ENCODE measurements around the gene ZFX. TPM values are rescaled to one million over a fixed set of nuclear protein-coding genes. Genes with fewer than 3 reads are reported as not detected.

The ZFX gene
- total and polyA plus RNA-seq, 10 of the 15 experiments (the other 5 are each of a cell fraction or from before 2014, with no cell fraction given): 6.8 to 40.9 (median 24.6) TPM

DNA sequence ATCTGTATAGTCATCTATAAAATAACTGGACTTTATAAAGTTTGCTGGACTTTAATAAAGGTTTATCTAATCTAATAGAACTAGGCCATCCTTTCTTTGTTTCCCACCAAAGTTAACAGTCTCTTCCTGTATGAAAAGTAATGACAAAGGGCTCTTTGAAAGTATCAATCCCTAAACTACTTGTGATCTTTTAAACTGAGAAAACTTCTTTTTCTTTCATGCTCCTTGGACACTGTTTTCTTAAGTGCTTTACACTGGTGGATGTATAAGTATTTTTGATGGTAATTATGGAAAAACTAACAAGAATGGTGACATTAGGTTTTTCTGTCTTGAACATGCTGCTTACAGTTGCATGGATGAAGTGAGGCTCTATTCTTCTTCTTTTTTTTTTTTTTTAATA lies 2.4 kb upstream of the ZFX start:
- intact Hi-C loops (cut with micrococcal nuclease; ENCODE audit: unreplicated experiment): no loop called here
- H2AFZ ChIP-seq (ENCODE audit: control insufficient read depth, low read depth, low read length): peak overlapping the region; percentile 49
- H3K4me3 ChIP-seq: no peak overlapping the region

More for the DNA sequence above, 2.4 kb upstream of the ZFX start:
- RAD21 ChIA-PET (ENCODE audit: unreplicated experiment): no interaction called here
- peaks cover 14% of the 10 kb centered on the region for H3K4me1 ChIP-seq (ENCODE audit: control insufficient read depth, insufficient read depth, low read length)
- FAIRE-seq: no peak
- DNase-seq (ENCODE audit: low read depth, low spot score): no peak
- in situ Hi-C loops (cut with MboI): loop anchor here (5.0 kb wide), 1 partner anchor 70 kb away; no protein-coding TSS in a partner anchor
- no peaks in the 10 kb centered on the region for H3K36me3 ChIP-seq (ENCODE audit: control insufficient read depth in 2 of 2, insufficient read depth in 2 of 2, low read length in 1 of 2)
- no peak overlapping the region for H3K4me2 ChIP-seq (ENCODE audit: control insufficient read depth, insufficient read depth)
- BruUV-seq (replicated peaks): no TSS peak
- peak overlapping the region; percentile 17; the same call in 1 of the 2 replicates for H3K27ac ChIP-seq (ENCODE audit: control insufficient read depth, insufficient read depth)
- POLR2A ChIA-PET: interaction anchor here (1.0 kb wide), 1 partner anchor 92 kb away, joined by 3 read pairs; the partner anchor contains the start of gene EIF2S3
- CTCF ChIA-PET: no interaction called here
- ATAC-seq: no peak
- no peak for TF ChIP-seq MTA3 (IDR thresholded peaks at IDR 0.05; ENCODE audit: borderline replicate concordance, low read length)
- no peak for TF ChIP-seq E2F8 (IDR thresholded peaks at IDR 0.05; ENCODE audit: low read depth, partially characterized antibody)
- TF ChIP-seq SREBF2 (IDR thresholded peaks at IDR 0.05; ENCODE audit: low read length): no peak
- no peak for TF ChIP-seq TARDBP (IDR thresholded peaks at IDR 0.05; ENCODE audit: borderline replicate concordance)
- no peak for TF ChIP-seq CREB1 (IDR thresholded peaks at IDR 0.05; ENCODE audit: low read depth)
- no peak for TF ChIP-seq SMARCA5 (IDR thresholded peaks at IDR 0.05)
- no peaks in the 10 kb centered on the region for H3K27me3 ChIP-seq (replicated peaks in 1 of 2; ENCODE audit: control insufficient read depth in 2 of 2, insufficient read depth in 2 of 2, low read length in 1 of 2)
- H3K9me3 ChIP-seq (replicated peaks; ENCODE audit: control insufficient read depth, insufficient read depth, low read length): no peaks in the 10 kb centered on the region
- no peaks in the 10 kb centered on the region for H4K20me1 ChIP-seq (ENCODE audit: control insufficient read depth, insufficient read depth)
- H3K79me2 ChIP-seq (ENCODE audit: control insufficient read depth, insufficient read depth, low read length): peaks cover 24% of the 10 kb centered on the region
- SMC1A ChIA-PET (ENCODE audit: uncharacterized antibody, unreplicated experiment): no interaction called here
- H3K9ac ChIP-seq (ENCODE audit: control insufficient read depth, insufficient read depth, low read length): no peak overlapping the region; the same call in 1 of the 2 replicates
